Hematopoietic multipotent progenitor cell treated with erythropoietin and hydrocortisone succinate and interleukin-3 and kit ligand, for 8 days (in vitro differentiated cells): ENCODE data around the gene MED7.
"Not testable (repeated sequence)": the region's sequence is repeated elsewhere in the genome, so short reads cannot be mapped to it uniquely, and the experiment has no call there.

Source experiments
- DNase-seq: peaks from one replicate; pipeline ENCODE4 v3.0.0-alpha.2; 2015

MED7 gene, protein sequence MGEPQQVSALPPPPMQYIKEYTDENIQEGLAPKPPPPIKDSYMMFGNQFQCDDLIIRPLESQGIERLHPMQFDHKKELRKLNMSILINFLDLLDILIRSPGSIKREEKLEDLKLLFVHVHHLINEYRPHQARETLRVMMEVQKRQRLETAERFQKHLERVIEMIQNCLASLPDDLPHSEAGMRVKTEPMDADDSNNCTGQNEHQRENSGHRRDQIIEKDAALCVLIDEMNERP

DNA sequence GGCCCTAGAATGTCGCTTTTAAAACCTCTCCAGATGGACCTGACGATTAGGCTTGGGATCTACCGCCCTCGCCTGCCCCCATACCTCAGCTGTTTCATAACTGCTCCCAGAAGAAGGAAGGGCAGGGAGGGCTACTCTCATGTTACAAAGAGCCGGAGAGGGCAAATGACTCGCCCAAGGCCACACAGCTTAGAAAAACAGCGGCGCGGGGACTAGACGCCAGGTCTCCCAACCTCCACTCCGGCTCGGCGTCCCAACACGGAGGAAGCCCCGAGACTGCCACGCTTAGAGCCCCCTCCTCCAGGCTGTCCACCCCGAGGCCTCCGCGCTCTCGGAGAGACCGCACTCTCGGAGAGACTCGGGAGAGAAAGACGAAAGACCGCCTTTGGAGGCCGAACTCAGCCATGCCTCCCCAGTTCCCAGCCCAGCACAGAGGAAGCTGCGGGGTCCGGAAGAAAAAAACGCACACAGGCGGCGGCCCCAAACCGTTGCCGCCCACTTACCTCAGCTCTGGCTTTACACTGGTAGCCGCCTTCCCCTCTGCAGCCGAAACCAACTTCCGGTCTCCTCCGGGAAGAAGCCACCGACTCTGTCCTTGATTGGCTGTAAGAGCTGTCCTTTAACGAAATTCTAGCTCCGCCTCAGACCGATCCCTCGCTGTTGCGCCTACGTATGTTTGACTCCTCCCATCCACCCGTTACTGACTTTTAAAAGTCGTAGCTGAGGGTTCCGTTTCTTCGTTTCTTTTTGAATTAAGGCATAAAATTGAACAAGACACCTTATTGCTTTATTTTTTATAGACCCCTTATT, at the start of gene MED7:
TSS of gene MED7 (minus strand) at position 549 of the 810 bp plus-strand sequence. CDS start 3,434 bp downstream, outside the sequence.
- DNase-seq: peak; percentile 99

DNA sequence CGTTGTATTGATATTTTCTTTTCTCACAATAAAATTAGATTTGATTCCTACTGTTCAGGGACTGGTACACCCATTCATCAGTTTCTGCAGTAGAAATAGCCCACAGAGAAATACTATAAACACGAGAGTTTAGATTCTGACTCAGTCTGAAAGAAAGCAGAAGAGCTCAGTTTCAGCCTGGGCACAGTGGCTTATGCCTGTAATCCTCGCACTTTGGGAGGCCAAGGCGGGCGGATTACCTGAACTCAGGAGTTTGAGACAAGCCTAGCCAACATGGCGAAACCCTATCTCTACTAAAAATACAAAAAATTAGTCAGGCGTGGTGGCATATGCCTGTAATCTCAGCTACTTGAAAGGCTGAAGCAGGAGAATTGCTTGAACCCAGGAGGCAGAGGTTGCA, 46.6 kb upstream of the MED7 start:
- no peak for DNase-seq

DNA sequence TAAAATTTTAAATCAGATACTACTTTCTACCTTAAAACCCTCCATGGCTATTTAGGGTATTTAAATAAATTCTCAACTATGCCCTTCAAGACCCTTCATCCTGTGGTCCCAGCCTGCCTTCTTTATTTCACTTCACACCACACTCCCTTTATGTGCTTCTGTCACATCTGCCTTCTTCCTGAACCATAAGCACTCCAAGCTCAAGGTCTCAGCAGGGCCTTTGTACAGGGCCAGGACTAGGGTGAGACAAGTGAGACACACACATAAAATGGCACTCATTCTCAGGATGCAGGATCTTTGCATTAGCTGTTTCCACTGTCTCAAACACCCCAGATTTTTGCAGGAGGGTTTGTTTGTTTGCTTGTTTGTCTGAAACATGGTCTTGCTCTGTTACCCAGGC, 45.6 kb upstream of the MED7 start:
- no peak for DNase-seq

DNA sequence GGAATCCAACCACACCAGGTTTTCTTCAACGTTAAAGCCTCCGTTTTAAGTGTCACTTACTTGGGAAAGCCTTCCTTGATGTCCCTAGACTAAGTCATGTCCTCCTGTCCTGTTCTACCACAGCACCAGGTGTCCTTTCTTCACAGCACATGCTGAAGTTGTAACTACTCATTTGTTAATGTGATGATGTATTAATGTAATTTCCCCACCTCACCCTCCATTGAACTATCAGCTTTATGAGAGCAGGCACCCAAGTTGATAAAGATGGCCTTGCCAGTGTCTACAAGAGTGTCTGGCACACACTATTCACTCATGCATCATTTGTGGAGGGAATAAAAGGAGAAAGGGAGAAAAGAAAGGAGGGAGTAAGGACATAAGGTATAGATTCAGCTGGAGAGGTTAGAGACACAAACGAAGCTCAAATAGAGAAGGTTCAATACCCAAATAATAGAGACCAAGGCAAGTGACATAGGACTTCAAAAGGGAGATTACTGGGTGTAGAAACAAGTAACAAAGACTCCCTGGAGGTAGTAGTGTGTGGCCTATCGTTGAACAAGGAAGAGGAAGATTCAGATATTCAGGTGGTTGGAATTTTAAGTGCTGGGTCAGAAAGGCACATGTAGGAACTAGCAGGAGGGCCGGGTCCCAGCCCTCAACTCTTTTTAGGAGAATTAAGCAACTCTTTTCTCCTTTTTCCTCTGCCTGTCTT, 44.5 kb upstream of the MED7 start:
- no peak for DNase-seq

DNA sequence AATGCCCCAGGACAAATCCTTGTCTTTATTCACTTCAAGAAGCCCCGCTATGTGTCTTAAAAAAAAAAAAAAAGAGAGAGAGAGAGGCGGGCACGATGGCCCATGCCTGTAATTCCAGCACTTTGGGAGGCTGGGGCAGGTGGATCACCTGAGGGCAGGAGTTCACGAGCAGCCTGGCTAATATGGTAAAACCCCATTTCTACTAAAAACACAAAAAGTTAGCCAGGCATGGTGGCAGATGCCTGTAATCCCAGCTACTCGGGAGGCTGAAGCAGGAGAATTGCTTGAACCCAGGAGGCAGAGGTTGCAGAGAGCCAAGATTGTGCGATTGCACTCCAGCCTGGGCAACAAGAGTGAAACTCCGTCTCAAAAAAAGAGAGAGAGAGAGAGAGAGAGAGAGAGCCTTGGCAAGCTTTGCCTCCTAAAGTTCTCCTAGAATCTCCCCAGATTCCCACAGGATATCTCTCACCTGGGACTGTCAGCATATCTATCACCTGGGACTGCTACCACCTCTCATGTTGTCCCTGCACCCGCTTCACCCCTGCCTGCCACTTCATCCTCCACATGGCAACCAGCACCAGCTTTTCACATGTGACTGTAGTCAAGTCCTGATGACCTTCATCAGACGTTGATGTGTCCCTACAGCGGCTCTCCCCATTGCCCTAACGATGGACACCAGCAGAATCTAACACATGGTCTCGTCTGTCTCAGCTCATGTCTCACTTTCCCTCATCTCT, 43.8 kb upstream of the MED7 start:
- DNase-seq: no peak

DNA sequence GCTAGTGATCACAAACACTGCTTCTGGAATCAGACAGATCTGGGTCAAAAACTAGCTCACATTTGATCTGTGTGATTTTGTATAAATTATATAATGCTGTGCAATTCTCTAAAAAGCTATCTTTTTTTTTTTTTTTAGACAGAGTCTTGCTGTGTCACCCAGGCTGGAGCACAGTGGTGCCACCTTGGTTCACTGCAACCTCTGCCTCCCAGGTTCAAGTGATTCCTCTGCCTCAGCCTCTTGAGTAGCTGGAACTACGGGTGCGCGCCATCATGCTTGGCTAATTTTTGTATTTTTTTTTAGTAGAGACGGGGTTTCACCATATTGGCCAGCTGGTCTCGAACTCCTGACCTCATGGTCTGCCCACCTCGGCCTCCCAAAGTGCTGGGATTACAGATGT, 42.5 kb upstream of the MED7 start:
- not testable (repeated sequence) for DNase-seq

DNA sequence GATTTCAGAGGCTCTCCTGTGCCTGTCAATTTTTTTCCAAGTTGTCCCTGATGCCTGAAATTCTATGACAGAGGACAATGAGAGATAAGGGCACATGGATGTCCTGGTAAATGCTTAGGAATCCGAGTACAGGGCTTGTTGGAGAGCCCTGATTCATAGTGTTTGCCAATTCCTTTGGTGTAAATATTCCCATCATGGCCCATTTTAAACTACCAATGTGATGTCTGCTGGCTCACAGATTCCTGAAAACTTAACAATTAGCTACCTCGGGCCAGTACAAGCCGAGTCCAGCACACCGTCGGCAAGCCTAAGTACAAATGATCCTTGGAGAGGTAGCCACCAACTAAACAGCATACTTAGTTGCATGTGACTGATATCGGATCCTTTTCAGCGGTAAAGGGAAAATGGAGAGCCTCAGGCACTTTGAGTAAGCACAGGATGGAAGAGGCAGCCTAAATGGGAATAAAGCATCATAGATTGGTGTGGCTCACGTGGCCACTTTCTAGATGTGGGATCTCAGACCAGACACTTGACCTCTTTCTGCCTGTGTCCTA, 41.5 kb upstream of the MED7 start:
- no peak for DNase-seq

DNA sequence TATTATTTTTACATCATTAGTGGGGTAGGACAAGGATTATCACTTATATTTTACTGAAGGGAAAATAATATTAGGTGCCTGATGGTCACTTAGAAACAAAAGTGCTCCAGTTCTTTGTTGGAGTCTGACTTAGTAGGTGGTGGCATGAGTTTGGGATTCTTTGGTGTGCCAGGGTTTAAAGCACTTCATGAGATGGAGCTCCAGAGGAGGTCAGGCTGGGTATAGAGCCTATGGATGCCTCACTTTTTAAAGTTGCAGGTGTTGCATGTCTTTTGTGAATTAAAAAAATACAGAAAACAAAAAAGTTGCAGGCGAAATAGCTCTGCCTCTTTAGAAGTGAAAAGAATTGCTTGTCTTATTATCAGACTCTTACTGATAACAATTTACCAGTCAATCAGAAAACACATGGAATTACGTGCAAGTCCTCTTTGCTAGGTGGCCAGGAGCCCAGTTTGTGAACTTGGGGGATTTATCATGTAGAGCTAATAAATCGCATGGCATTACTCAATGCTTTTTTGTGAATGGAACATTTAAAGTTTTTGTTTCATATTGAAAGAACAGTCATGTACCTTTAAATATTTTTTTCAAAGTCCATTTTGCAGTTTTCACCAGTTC, 39.6 kb upstream of the MED7 start:
- no peak for DNase-seq

DNA sequence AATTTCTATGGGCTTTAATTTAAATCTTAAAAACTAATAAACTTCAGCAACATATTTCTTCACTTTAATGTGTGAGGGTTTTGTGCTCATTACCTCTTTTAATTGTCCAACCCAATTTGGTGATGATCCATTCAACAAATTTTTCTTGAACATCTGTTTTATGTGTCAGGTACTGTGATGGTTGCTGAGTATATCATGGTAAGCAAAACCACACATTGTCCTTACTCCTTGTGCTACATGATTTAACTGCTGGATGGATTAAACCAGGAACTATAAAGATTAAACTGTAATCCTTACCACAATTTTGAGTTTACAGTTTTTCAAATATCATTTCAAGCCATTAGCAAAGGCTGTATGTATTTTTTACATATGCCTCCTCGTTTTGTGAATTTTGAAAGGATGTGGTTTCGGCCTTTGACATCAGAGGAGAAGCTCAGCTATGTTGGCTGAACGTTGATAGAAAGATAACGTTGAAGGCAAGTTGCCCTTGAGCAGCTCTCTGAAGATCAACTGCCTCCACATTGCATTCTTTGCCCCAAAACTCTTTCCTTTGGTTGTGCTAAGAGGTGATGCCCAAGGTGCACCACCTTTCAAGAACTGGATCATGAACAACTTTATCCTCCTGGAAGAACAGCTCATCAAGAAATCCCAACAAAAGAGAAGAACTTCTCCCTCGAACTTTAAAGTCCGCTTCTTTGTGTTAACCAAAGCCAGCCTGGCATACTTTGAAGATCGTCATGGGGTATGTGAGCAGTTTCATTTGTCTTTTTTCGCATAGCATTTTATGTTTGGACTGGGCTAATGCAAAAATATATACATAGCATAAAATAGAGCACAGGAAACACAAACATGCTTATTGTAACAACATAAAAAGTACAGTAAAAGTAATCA, 38.0 kb upstream of the MED7 start, which contains the start of gene ITK:
TSS of gene ITK (plus strand) at position 467 of the 891 bp plus-strand sequence. CDS start at position 605, 138 bp downstream.
- no peak for DNase-seq

DNA sequence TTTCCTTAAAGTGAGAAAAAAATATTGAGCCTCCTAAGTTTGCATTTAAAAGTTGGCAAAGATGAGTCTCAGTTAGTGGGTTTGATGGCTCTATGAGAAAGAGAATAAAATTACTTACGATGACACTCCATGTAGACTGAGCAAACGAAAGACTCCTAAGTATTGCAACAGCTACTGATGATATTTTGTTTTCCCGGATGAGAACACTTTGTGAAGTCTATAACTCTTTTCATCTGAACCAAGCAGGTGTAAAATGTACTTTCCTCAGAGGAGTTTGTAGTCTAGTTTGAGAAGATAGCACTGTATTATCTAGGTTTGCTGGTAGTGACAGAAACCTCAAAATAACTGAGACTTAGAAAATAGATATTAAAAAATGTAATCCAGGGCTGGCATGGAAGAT, 36.3 kb upstream of the MED7 start:
- DNase-seq: no peak

DNA sequence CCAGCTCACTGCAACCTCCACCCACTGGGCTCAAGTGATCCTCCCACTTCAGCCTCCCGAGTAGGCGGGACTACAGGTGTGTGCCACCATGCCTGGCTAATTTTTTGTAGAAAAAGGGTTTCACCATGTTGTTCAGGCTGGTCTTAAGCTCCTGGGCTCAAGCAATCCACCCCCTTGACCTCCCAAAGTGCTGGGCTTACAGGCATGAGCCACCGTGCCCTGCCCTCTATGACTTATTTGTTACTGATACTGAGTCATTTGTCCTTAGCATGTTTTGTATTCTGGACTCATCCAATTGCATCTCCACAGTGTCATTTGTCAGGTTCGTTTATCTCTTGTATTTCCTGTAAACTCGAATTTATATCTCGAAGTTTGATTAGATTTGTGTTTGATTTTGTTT, 35.3 kb upstream of the MED7 start:
- DNase-seq: no peak

DNA sequence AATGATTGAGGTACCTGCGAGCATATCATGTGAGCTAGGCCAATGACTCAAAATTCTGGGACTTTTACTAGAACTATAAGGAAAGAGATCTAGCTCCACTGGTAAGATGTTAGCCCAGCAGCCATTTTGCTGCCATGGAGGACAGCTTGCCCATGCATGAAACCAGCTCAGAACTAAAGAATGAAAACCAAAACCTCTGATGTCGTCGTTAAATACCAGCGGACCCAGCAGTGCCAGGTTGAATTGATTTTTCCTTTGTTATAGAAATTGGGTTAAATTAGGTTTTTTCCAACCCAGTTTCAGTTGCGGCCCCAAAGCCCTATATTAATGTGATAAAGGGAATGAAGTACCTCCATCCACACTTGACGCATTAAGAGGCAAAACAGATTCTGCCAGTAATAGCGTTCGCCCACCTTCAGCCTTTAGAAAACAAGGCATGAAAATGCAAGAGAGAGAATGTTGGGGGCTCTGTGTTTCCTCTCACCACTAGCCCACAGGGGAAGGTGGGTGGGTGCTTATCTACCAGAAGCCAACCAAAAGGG, 32.5 kb upstream of the MED7 start:
- no peak for DNase-seq

DNA sequence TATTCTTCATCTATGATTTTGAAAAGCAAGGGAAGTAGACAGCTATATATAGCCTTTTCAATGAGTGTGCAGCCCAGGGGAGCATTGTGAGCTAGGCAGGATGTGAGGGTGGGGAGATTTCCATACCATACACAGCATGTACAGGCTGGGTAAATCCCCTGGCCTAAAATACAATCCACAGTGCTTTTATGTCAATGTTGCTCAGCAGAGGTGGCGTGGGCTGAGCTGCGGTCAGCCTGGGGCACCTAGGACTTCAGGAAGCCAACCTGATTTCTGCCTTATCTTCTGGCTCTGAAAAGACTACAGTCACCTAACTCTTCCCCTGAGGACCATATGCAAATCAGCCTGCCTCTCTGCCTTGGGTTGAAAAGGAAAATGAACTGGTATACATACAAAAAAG, 29.7 kb upstream of the MED7 start:
- no peak for DNase-seq

DNA sequence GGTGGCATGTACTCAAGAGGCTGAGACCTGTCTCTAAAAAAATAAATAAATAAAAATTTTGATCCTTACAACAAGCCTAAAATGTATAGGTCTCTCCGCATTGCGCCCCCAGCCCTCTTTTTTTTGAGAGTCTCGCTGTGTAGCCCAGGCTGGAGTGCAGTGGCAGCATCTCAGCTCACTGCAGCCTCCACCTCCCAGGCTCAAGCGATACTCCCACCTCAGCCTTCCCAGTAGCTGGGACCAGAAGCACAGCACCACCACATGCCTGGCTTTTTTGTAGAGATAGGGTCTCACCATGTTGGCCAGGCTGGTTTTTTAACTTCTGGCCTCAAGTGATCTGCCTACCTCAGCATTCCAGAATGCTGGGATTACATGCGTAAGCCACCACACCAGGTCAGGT, 25.6 kb upstream of the MED7 start:
- no peak for DNase-seq

DNA sequence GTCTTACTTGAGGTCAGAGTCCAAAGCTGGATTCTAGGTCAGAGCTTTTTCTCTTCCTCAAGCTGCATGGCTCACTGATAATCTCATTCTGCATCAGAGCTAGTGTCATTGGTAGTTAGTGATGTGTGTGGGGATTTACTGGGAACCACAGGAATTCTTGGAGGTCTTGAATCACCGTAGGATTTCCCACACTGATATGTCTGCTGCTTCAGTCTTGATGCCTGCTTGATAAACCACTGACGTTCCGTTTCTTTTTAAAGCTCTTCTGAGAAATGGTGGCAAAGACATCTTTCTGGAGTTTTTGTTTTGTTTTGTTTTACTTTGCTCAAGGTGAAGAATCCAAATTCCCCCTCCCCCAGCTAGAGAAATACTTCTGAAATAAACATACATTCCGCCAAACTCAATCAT, 24.6 kb upstream of the MED7 start:
- no peak for DNase-seq

DNA sequence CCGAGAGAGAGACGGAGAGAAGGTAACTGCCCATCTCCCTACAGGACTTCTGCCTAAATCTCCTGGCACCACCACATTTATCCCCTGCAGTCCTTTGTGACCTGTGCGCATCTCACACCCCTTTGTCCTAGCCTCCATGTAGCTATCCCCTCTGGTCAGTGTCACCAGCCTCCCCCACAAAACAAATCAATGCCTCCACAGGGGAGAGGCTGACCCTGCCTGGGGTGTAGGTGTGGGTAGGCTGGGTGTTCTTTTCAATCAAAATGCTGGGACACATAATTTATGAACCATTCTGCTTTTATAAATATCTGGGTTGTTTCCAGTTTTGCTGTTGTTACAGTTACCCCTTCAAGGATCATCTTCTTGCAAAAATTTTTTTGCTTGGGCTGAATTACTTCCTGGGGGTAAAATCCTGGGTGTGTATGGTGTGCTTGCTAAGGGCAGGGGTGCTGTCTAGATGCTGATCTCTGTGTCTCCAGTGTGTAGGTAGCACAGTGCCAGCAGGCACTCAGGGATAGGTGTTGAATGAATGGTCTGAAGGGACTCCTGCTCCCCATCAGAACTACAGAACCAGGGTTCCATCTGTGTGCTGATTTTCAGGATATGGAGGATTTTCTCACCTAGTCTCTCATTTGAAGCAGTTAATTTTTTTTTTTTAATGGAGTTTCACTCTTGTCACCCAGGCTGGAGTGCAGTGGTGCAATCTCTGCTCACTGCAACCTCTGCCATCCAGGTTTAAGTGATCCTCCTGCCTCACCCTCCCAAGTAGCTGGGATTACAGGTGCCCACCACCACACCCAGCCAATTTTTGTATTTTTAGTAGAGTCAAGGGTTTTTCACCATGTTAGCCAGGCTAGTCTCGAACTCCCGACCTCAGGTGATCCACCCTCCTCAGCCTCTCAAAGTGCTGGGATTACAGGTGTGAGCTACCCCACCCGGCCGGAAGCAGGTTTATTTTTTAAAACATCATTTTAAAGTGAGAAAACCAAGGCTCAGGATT, 23.8 kb upstream of the MED7 start, which contains the start of gene GARIN3:
TSS of gene GARIN3 (minus strand) at position 51 of the 1,000 bp plus-strand sequence. CDS start 96 bp downstream, outside the sequence.
- no peak for DNase-seq

DNA sequence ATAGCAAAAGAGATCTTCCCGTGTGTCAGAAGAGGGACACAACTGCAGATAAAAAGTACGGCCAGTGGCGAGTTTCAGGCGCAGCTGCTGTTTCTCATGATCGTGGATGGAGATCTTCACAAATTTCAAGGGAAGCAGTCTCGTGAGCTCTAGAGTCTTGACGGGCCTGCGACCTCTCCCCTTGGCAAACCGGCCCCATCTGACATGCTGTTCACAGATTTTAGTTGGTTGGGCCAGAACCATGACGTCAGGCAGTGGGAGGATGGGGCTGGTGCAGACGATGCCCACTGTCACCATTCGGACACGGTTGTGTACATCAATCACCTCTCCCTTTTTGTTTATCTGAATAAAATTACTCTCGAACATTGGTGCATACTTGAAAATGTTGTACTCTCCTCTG, 23.0 kb upstream of the MED7 start:
- DNase-seq: no peak

DNA sequence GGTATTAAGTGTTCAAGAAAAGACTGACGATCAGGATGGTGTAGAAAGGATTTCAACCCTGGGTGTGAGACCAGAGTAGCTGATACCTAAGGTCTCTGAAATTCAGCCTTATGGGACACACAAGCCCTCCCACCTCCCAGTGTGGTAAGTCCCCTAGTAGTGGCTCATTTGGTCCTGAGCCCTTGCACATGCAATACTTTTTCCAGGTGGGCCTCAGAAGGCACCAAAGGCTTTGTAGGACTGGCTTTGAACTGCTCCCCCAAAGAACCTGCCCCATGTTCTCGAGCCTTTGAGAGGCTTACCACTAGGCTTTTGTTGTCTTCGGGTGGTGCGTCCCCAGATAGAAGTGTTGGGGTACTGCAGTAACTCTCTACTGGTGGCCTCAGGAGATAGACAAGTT, 22.6 kb upstream of the MED7 start:
- DNase-seq: no peak

DNA sequence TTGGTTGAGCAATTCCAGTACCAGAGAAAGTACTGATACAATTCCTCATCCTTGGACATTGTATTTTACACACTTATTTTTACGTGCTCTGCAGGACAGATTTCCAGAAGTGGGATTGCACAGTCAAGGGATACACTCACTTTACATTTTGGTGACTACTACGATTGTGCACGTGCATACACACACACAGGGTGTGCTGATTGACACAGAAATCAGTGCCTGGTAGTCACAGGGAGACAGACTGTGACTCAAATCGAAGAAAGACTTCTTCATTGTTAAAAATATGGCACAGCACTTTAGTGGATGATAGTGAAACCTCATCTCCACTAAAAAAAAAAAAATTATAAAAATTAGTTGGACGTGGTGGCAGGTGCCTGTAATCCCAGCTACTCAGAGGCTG, 21.9 kb upstream of the MED7 start:
- no peak for DNase-seq
